Esophagus squamous epithelium (tissue), 4 donors: Measurements from ENCODE around the gene DIO3.

ENCODE experiments used
- POLR2A ChIP-seq, 4 donors: fragments of 450-650 bp; IDR thresholded peaks; one replicate each; pipeline ENCODE4 v1.6.1; 2017; ENCODE audit warnings: antibody characterized with exemption in 4 of 4, mild to moderate bottlenecking in 4 of 4, moderate library complexity in 3 of 4
- TF ChIP-seq, protein P1 (sequence below), 6 experiments: fragments of 450-650 bp in 4 of 6; fragments of 200-600 bp in 2 of 6; sonication (generic) in 2 of 6; IDR thresholded peaks; one replicate each; pipeline ENCODE4 v1.5.1; 2016 to 2019; ENCODE audit warnings: antibody characterized with exemption in 6 of 6, mild to moderate bottlenecking in 4 of 6, moderate library complexity in 4 of 6

DNA sequence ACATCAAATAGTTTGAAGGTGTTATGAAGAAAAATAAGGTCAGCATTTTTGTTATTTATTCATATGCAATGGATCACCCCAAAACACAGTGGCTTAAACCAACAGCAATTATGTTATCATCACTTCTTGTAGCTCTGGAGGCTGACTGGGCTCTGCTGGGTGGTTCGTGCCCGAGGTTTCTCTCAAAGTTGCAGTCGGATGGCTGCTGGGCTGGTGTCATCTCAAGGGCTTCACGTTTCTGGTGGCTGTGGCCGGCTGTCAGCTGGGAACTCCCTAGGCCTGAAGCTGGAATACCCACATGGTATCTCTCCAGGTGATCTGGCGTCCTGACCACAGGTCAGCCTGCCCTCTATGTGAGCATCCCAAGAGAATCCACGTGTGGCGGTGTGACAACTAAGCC, 12.0 kb downstream of the DIO3 start:
- TF ChIP-seq, protein P1, sequence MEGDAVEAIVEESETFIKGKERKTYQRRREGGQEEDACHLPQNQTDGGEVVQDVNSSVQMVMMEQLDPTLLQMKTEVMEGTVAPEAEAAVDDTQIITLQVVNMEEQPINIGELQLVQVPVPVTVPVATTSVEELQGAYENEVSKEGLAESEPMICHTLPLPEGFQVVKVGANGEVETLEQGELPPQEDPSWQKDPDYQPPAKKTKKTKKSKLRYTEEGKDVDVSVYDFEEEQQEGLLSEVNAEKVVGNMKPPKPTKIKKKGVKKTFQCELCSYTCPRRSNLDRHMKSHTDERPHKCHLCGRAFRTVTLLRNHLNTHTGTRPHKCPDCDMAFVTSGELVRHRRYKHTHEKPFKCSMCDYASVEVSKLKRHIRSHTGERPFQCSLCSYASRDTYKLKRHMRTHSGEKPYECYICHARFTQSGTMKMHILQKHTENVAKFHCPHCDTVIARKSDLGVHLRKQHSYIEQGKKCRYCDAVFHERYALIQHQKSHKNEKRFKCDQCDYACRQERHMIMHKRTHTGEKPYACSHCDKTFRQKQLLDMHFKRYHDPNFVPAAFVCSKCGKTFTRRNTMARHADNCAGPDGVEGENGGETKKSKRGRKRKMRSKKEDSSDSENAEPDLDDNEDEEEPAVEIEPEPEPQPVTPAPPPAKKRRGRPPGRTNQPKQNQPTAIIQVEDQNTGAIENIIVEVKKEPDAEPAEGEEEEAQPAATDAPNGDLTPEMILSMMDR (IDR thresholded peaks at IDR 0.05) = no peak
- TF ChIP-seq POLR2A (IDR thresholded peaks at IDR 0.05) = no peak
